ENCODE data around the gene KIAA1614. TPM values are rescaled to one million over a fixed set of nuclear protein-coding genes. Genes with fewer than 3 reads are reported as not detected.

KIAA1614 gene
- total RNA-seq, 1 donor, result 10.6 TPM

DNA sequence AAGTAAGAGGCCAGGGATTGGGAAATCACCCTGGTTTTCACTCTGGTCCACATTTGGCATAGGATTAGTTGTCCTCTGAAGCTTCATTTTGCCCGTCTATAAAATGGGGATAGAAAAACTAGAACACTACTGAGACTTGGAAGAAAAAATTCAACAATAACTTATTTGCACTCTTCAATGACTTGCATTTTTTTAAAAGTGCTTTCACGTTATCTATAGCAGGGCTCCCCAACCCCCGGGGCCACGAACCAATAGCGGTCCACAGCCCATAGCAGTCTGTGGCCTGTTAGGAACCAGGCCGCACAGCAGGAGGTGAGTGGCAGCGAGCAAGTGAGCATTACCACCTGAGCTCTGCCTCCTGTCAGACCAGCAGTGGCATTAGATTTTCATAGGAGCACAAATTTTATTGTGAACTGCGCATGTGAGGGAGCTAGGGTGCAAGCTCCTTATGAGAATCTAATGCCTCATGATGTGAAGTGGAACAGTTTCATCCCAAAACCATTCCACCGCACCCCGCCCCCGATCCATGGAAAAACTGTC is 2.8 kb downstream of the KIAA1614 start:
- no peak overlapping the region for H3K4me3 ChIP-seq (ENCODE audit: low read depth, low read length)
- no peak for TF ChIP-seq CTCF (IDR thresholded peaks at IDR 0.05; ENCODE audit: insufficient read depth, low read length)
- DNase-seq (ENCODE audit: low read depth), result no peak

DNA sequence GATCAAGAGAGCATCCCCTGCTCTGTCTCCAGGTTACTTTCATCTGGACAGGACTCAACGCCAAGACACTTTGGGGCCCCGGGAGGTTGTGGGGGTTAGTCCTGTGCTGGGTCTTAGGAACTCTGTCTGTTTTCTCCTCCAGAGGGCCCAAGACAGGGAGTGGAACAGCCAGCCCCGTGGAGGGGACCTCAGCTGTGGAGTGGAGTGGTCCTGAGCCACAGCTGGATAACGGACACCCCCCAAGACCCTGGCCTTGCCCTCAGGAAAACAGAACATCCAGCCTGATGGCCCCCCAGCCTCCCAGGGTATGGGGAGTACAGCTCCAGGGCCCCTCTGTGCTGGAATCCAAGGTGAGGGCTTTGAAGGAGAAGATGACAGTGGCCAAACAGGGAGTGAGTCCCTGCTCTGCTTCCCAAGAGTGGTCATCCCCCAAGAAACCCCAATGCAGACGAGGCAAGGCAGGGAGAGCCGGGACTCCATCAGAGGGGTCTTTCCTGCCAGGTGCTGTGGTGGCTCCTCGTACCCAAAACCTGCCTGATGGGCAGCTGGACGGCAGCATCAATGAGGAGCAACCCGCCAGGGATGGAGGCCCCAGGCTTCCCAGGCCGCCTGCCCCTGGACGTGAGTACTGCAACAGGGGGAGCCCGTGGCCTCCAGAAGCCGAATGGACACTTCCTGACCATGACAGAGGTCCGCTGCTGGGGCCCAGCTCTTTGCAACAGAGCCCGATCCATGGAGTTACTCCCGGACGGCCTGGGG is 3.5 kb downstream of the KIAA1614 start:
- no peak for TF ChIP-seq CTCF (IDR thresholded peaks at IDR 0.05; ENCODE audit: insufficient read depth, low read length)

DNA sequence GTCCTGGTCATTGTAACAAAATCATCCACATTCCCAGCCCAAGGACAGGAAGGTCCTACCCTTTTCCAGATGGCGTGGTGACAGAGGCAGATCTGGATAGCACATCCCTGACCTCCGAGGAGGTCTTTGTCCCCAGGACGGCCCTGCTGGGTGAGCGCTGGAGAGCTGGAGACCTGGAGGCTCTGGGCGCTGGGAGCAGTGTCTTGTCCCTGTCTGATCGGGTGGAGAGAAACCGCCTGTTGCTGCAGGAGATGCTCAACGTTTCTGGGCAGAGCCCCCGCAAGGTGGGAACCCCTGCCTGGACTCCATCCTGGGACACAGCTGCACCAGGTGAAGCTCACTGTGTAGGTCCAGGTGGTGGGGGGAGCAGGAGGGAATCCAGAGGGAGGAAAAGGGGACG is 4.1 kb downstream of the KIAA1614 start:
- no peak for TF ChIP-seq CTCF (IDR thresholded peaks at IDR 0.05; ENCODE audit: insufficient read depth, low read length)
- no peak for DNase-seq (ENCODE audit: low read depth)
- H3K4me3 ChIP-seq (ENCODE audit: low read depth, low read length), result no peak overlapping the region

More for the DNA sequence above, 3.5 kb downstream of the KIAA1614 start:
- no peak overlapping the region for H3K4me3 ChIP-seq (ENCODE audit: low read depth, low read length)
- no peak for DNase-seq (ENCODE audit: low read depth)

DNA sequence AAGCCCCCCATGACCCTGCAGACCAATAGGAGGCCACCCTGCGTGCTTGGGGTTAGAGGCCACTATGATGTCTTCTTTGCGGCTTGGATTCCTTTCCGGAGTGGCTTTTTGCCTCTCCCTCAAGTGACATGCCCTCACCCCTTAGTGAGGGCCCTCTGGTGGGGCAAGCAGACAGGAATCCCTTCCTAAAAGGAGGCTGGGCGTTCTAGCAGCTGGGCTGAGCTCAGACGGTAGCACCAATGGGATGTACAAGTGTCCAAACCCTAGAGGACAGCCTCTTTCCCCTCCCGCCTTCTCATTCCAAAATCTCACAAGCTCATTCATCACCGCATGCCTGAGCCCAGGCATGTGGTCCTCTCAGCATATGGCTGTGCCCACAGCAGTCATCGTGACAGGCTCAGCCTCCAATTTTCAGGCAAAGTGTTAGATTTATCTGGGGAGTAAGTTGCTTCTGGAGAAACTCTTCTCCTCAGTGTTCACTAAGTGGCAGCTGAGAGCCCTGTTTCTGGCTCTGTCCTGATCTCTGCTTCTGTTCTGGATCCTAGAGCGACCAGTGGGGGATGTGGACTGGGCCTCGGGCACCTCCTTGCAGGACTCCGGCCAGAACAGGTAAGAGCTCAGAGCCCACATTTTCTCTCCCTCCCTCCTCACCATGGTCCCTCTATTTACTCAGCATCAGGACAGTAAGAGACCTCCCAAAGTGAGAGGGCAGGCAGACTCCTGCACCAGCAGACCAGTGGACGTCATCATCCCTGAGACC is 4.8 kb downstream of the KIAA1614 start:
- H3K4me3 ChIP-seq (ENCODE audit: low read depth, low read length), result no peak overlapping the region
- no peak for TF ChIP-seq CTCF (IDR thresholded peaks at IDR 0.05; ENCODE audit: insufficient read depth, low read length)
- DNase-seq (ENCODE audit: low read depth), result no peak

GRCh38 chr1:180918519-180918918 is 5.8 kb downstream of the KIAA1614 start:
- no peak for DNase-seq (ENCODE audit: low read depth)
- no peak for TF ChIP-seq CTCF (IDR thresholded peaks at IDR 0.05; ENCODE audit: insufficient read depth, low read length)
- H3K4me3 ChIP-seq (ENCODE audit: low read depth, low read length), result no peak overlapping the region

DNA sequence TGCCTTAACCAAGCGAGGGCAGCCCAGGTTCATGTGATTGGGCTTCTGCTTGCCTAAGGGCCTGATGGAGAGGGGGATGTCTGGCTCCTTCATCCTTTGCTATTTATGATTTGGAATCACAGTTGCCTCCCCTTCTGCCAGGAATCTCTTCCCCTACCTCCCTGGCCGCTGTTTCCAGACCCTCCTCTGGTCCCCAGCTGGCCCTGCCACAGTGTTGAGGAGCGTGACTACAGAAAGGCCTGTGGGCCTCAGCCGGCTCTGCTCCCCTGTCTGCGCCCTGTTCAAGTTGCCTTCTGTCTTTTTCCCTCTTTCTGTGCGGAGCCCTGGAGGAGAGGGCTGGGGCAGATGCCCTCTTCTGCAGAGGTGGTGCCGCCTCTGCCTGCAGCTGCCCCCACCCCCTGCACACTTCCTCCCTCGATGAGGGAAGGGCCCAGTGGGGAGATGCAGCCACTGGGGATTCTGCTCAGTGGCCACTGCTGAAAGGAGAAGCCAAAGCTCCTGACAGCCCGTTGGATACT is 6.5 kb downstream of the KIAA1614 start:
- DNase-seq (ENCODE audit: low read depth), result no peak
- TF ChIP-seq CTCF (IDR thresholded peaks at IDR 0.05; ENCODE audit: insufficient read depth, low read length), result no peak
- H3K4me3 ChIP-seq (ENCODE audit: low read depth, low read length), result no peak overlapping the region
